Measurements from ENCODE around the gene ERC1.
"Not testable (repeated sequence)": the region's sequence is repeated elsewhere in the genome, so short reads cannot be mapped to it uniquely, and the experiment has no call there.

ERC1 gene

GRCh38 chr12:1197264-1198018 is 206.4 kb downstream of the ERC1 start:
- Histone ChIP-seq H3K36me3 (ENCODE audit: control insufficient read depth, insufficient read depth, low read length) (no peaks in the 10 kb centered on the region), H3K27me3 (ENCODE audit: control insufficient read depth, insufficient read depth, low read length) (no peaks in the 10 kb centered on the region), H3K4me1 (ENCODE audit: control insufficient read depth, insufficient read depth, low read length) (no peaks in the 10 kb centered on the region), H3K9ac (ENCODE audit: low read length) (no peak overlapping the region), H3K9me3 (ENCODE audit: control insufficient read depth, low read length) (no peaks in the 10 kb centered on the region), H3K4me3 (ENCODE audit: low read length) (no peak overlapping the region)

GRCh38 chr12:1198854-1199253 is 207.8 kb downstream of the ERC1 start:
- not testable (repeated sequence) for H3K36me3 ChIP-seq (ENCODE audit: control insufficient read depth, insufficient read depth, low read length); H3K9me3 ChIP-seq (ENCODE audit: control insufficient read depth, low read length); H3K27me3 ChIP-seq (ENCODE audit: control insufficient read depth, insufficient read depth, low read length); H3K9ac ChIP-seq (ENCODE audit: low read length); H3K4me3 ChIP-seq (ENCODE audit: low read length); H3K4me1 ChIP-seq (ENCODE audit: control insufficient read depth, insufficient read depth, low read length)

GRCh38 chr12:1199700-1200099 is 208.7 kb downstream of the ERC1 start:
- H3K4me1 ChIP-seq (ENCODE audit: control insufficient read depth, insufficient read depth, low read length) = no peaks in the 10 kb centered on the region
- no peaks in the 10 kb centered on the region for H3K9me3 ChIP-seq (ENCODE audit: control insufficient read depth, low read length)
- no peak overlapping the region for H3K9ac ChIP-seq (ENCODE audit: low read length)
- H3K27me3 ChIP-seq (ENCODE audit: control insufficient read depth, insufficient read depth, low read length) = no peaks in the 10 kb centered on the region
- H3K4me3 ChIP-seq (ENCODE audit: low read length) = no peak overlapping the region
- H3K36me3 ChIP-seq (ENCODE audit: control insufficient read depth, insufficient read depth, low read length) = no peaks in the 10 kb centered on the region

- Histone ChIP-seq H3K4me1 (ENCODE audit: control insufficient read depth, insufficient read depth, low read length) (no peaks in the 10 kb centered on the region), H3K27me3 (ENCODE audit: control insufficient read depth, insufficient read depth, low read length) (no peaks in the 10 kb centered on the region), H3K9ac (ENCODE audit: low read length) (no peak overlapping the region), H3K36me3 (ENCODE audit: control insufficient read depth, insufficient read depth, low read length) (no peaks in the 10 kb centered on the region), H3K4me3 (ENCODE audit: low read length) (no peak overlapping the region), H3K9me3 (ENCODE audit: control insufficient read depth, low read length) (no peaks in the 10 kb centered on the region)
Observed at GRCh38 chr12:1201030-1201429, 210.0 kb downstream of the ERC1 start.

GRCh38 chr12:1201886-1202285 is 210.9 kb downstream of the ERC1 start:
- Histone ChIP-seq H3K9ac (ENCODE audit: low read length) (no peak overlapping the region), H3K9me3 (ENCODE audit: control insufficient read depth, low read length) (no peaks in the 10 kb centered on the region), H3K27me3 (ENCODE audit: control insufficient read depth, insufficient read depth, low read length) (no peaks in the 10 kb centered on the region), H3K4me3 (ENCODE audit: low read length) (no peak overlapping the region), H3K4me1 (ENCODE audit: control insufficient read depth, insufficient read depth, low read length) (no peaks in the 10 kb centered on the region), H3K36me3 (ENCODE audit: control insufficient read depth, insufficient read depth, low read length) (no peaks in the 10 kb centered on the region)

- Histone ChIP-seq H3K9me3 (ENCODE audit: control insufficient read depth, low read length) (no peaks in the 10 kb centered on the region), H3K4me1 (ENCODE audit: control insufficient read depth, insufficient read depth, low read length) (no peaks in the 10 kb centered on the region), H3K9ac (ENCODE audit: low read length) (no peak overlapping the region), H3K36me3 (ENCODE audit: control insufficient read depth, insufficient read depth, low read length) (no peaks in the 10 kb centered on the region), H3K4me3 (ENCODE audit: low read length) (no peak overlapping the region), H3K27me3 (ENCODE audit: control insufficient read depth, insufficient read depth, low read length) (no peaks in the 10 kb centered on the region)
Observed at GRCh38 chr12:1203735-1204019, 212.7 kb downstream of the ERC1 start.

GRCh38 chr12:1204581-1205121 is 213.6 kb downstream of the ERC1 start:
- peak overlapping the region; percentile 53 for H3K9ac ChIP-seq (ENCODE audit: low read length)
- no peaks in the 10 kb centered on the region for H3K4me1 ChIP-seq (ENCODE audit: control insufficient read depth, insufficient read depth, low read length)
- no peaks in the 10 kb centered on the region for H3K9me3 ChIP-seq (ENCODE audit: control insufficient read depth, low read length)
- H3K27me3 ChIP-seq (ENCODE audit: control insufficient read depth, insufficient read depth, low read length) = no peaks in the 10 kb centered on the region
- H3K36me3 ChIP-seq (ENCODE audit: control insufficient read depth, insufficient read depth, low read length) = no peaks in the 10 kb centered on the region
- H3K4me3 ChIP-seq (ENCODE audit: low read length) = no peak overlapping the region

GRCh38 chr12:1205512-1206060 is 214.6 kb downstream of the ERC1 start:
- Histone ChIP-seq H3K9me3 (ENCODE audit: control insufficient read depth, low read length) (no peaks in the 10 kb centered on the region), H3K4me3 (ENCODE audit: low read length) (no peak overlapping the region), H3K27me3 (ENCODE audit: control insufficient read depth, insufficient read depth, low read length) (no peaks in the 10 kb centered on the region), H3K36me3 (ENCODE audit: control insufficient read depth, insufficient read depth, low read length) (no peaks in the 10 kb centered on the region), H3K4me1 (ENCODE audit: control insufficient read depth, insufficient read depth, low read length) (no peaks in the 10 kb centered on the region), H3K9ac (ENCODE audit: low read length) (no peak overlapping the region)

- H3K27me3 ChIP-seq (ENCODE audit: control insufficient read depth, insufficient read depth, low read length) = no peaks in the 10 kb centered on the region
- H3K4me1 ChIP-seq (ENCODE audit: control insufficient read depth, insufficient read depth, low read length) = no peaks in the 10 kb centered on the region
Observed at GRCh38 chr12:1206118-1206734, 215.2 kb downstream of the ERC1 start.

GRCh38 chr12:1207276-1207675 is 216.3 kb downstream of the ERC1 start:
- Histone ChIP-seq H3K9ac (ENCODE audit: low read length) (no peak overlapping the region), H3K9me3 (ENCODE audit: control insufficient read depth, low read length) (no peaks in the 10 kb centered on the region), H3K4me1 (ENCODE audit: control insufficient read depth, insufficient read depth, low read length) (peaks cover 5% of the 10 kb centered on the region), H3K4me3 (ENCODE audit: low read length) (no peak overlapping the region), H3K27me3 (ENCODE audit: control insufficient read depth, insufficient read depth, low read length) (no peaks in the 10 kb centered on the region), H3K36me3 (ENCODE audit: control insufficient read depth, insufficient read depth, low read length) (no peaks in the 10 kb centered on the region)

More at GRCh38 chr12:1206118-1206734, 215.2 kb downstream of the ERC1 start:
- Histone ChIP-seq H3K9me3 (ENCODE audit: control insufficient read depth, low read length) (no peaks in the 10 kb centered on the region), H3K9ac (ENCODE audit: low read length) (no peak overlapping the region), H3K36me3 (ENCODE audit: control insufficient read depth, insufficient read depth, low read length) (no peaks in the 10 kb centered on the region), H3K4me3 (ENCODE audit: low read length) (no peak overlapping the region)

- H3K9ac ChIP-seq (ENCODE audit: low read length); H3K9me3 ChIP-seq (ENCODE audit: control insufficient read depth, low read length); H3K4me3 ChIP-seq (ENCODE audit: low read length); H3K27me3 ChIP-seq (ENCODE audit: control insufficient read depth, insufficient read depth, low read length); H3K36me3 ChIP-seq (ENCODE audit: control insufficient read depth, insufficient read depth, low read length): not testable (repeated sequence)
- H3K4me1 ChIP-seq (ENCODE audit: control insufficient read depth, insufficient read depth, low read length) = peaks cover 14% of the 10 kb centered on the region
Observed at GRCh38 chr12:1208719-1209118, 217.7 kb downstream of the ERC1 start.

GRCh38 chr12:1212526-1212925 is 221.5 kb downstream of the ERC1 start:
- H3K4me1 ChIP-seq (ENCODE audit: control insufficient read depth, insufficient read depth, low read length) = peaks cover 18% of the 10 kb centered on the region
- no peak overlapping the region for H3K9ac ChIP-seq (ENCODE audit: low read length)
- no peaks in the 10 kb centered on the region for H3K27me3 ChIP-seq (ENCODE audit: control insufficient read depth, insufficient read depth, low read length)
- H3K4me3 ChIP-seq (ENCODE audit: low read length) = no peak overlapping the region
- no peaks in the 10 kb centered on the region for H3K9me3 ChIP-seq (ENCODE audit: control insufficient read depth, low read length)
- H3K36me3 ChIP-seq (ENCODE audit: control insufficient read depth, insufficient read depth, low read length) = no peaks in the 10 kb centered on the region
